ENCODE data around the gene RGS7BP. TPM values are rescaled to one million over a fixed set of nuclear protein-coding genes. Genes with fewer than 3 reads are reported as not detected.

RGS7BP gene
- total and polyA plus RNA-seq, 2 experiments from 2014 or later = 3.3 to 5.4 TPM

GRCh38 chr5:64518793-64519192, 13.0 kb downstream of the RGS7BP start:
- Histone ChIP-seq H3K27ac (ENCODE audit: low read depth) (no peak overlapping the region), H3F3A (replicated peaks; ENCODE audit: low read depth) (no peaks in the 10 kb centered on the region), H4K20me1 (replicated peaks; ENCODE audit: insufficient read depth) (no peaks in the 10 kb centered on the region), H2AFZ (no peak overlapping the region), H3K9me2 (ENCODE audit: insufficient read depth) (0 out of 2 replicates have a peak, but pooled peaks cover 3% of the 10 kb centered on the region), H3K4me3 (no peak overlapping the region), H3K36me3 (ENCODE audit: insufficient read depth) (no peaks in the 10 kb centered on the region), H3K4me1 (ENCODE audit: insufficient read depth) (no peaks in the 10 kb centered on the region), H3K4me2 (no peak overlapping the region), H3K27me3 (ENCODE audit: insufficient read depth) (no peaks in the 10 kb centered on the region), H3K79me2 (replicated peaks; ENCODE audit: insufficient read depth) (no peaks in the 10 kb centered on the region)
- Mint-ChIP-seq H3K9me3 (no peaks in the 10 kb centered on the region), H3K36me3 (ENCODE audit: low read depth) (no peaks in the 10 kb centered on the region), H3K4me3 (no peak overlapping the region), H3K4me1 (0 out of 3 replicates have a peak, but pooled peaks cover 4% of the 10 kb centered on the region), H3K27me3 (ENCODE audit: insufficient read depth, low read depth, poor library complexity) (no peaks in the 10 kb centered on the region), H3K27ac (no peak overlapping the region)
- ATAC-seq (no peak), DNase-seq (ENCODE audit: low spot score) (no peak)
- TF ChIP-seq ZNF331 (CRISPR knock-in tag; IDR thresholded peaks at IDR 0.05; ENCODE audit: low read depth) (no peak), STAT1 (IDR thresholded peaks at IDR 0.05; ENCODE audit: unreplicated experiment) (no peak)
- TF ChIP-seq, protein P1, sequence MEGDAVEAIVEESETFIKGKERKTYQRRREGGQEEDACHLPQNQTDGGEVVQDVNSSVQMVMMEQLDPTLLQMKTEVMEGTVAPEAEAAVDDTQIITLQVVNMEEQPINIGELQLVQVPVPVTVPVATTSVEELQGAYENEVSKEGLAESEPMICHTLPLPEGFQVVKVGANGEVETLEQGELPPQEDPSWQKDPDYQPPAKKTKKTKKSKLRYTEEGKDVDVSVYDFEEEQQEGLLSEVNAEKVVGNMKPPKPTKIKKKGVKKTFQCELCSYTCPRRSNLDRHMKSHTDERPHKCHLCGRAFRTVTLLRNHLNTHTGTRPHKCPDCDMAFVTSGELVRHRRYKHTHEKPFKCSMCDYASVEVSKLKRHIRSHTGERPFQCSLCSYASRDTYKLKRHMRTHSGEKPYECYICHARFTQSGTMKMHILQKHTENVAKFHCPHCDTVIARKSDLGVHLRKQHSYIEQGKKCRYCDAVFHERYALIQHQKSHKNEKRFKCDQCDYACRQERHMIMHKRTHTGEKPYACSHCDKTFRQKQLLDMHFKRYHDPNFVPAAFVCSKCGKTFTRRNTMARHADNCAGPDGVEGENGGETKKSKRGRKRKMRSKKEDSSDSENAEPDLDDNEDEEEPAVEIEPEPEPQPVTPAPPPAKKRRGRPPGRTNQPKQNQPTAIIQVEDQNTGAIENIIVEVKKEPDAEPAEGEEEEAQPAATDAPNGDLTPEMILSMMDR (conservative IDR thresholded peaks at IDR 0.05; ENCODE audit: low read depth in 2 of 2) = no peak

DNA sequence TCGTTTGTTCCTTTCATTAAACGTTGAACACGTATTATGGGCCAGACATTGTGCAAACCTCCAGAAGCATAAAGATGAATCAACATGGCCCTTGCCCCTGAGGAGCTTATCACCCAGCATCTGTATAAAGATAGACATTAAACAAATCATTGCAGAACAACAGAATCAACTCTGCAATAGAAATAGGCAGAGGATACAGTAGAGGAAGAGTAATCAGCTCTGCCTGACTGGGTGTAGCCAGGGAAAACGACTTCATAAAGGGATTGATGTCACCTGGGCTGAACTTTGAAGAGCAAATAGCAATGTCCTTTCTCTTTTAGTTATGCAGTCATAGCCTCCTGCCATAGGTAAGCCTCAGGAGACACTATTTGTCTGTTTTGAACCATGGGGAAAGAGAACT, 13.4 kb downstream of the RGS7BP start:
- Histone ChIP-seq H3K4me3 (no peak overlapping the region), H3F3A (replicated peaks; ENCODE audit: low read depth) (no peaks in the 10 kb centered on the region), H3K36me3 (ENCODE audit: insufficient read depth) (no peaks in the 10 kb centered on the region), H3K27ac (ENCODE audit: low read depth) (no peak overlapping the region), H3K9me2 (ENCODE audit: insufficient read depth) (0 out of 2 replicates have a peak, but pooled peaks cover 3% of the 10 kb centered on the region), H3K4me1 (ENCODE audit: insufficient read depth) (no peaks in the 10 kb centered on the region), H3K4me2 (no peak overlapping the region), H3K79me2 (replicated peaks; ENCODE audit: insufficient read depth) (no peaks in the 10 kb centered on the region), H3K27me3 (ENCODE audit: insufficient read depth) (no peaks in the 10 kb centered on the region), H2AFZ (no peak overlapping the region), H4K20me1 (replicated peaks; ENCODE audit: insufficient read depth) (no peaks in the 10 kb centered on the region)
- H3K27me3 Mint-ChIP-seq (ENCODE audit: insufficient read depth, low read depth, poor library complexity) = no peaks in the 10 kb centered on the region
- H3K9me3 Mint-ChIP-seq = no peaks in the 10 kb centered on the region
- no peak overlapping the region for H3K4me3 Mint-ChIP-seq
- H3K4me1 Mint-ChIP-seq = 0 out of 3 replicates have a peak, but pooled peaks cover 4% of the 10 kb centered on the region
- no peaks in the 10 kb centered on the region for H3K36me3 Mint-ChIP-seq (ENCODE audit: low read depth)
- H3K27ac Mint-ChIP-seq = no peak overlapping the region
- ATAC-seq (no peak), DNase-seq (ENCODE audit: low spot score) (no peak)
- TF ChIP-seq REST (IDR thresholded peaks at IDR 0.05; ENCODE audit: unreplicated experiment) = no peak
- TF ChIP-seq ZNF114 (CRISPR knock-in tag; IDR thresholded peaks at IDR 0.05) = no peak
- TF ChIP-seq EZH2 (IDR thresholded peaks at IDR 0.05; ENCODE audit: low read depth, unreplicated experiment) = no peak
- TF ChIP-seq POLR2AphosphoS5 (IDR thresholded peaks at IDR 0.05; ENCODE audit: low read depth) = no peak
- TF ChIP-seq STAT1 (IDR thresholded peaks at IDR 0.05; ENCODE audit: unreplicated experiment) = no peak
- TF ChIP-seq ZNF331 (CRISPR knock-in tag; IDR thresholded peaks at IDR 0.05; ENCODE audit: low read depth) = no peak
- no peak for TF ChIP-seq ETS1 (IDR thresholded peaks at IDR 0.05)
- no peak for TF ChIP-seq NANOG (IDR thresholded peaks at IDR 0.05; ENCODE audit: borderline replicate concordance)
- no peak for TF ChIP-seq JUNB (IDR thresholded peaks at IDR 0.05; ENCODE audit: unreplicated experiment)

All from GM23338 (cell line).